Skeletal muscle satellite cell (primary cell): Measurements from ENCODE around the gene KCTD12.

ENCODE experiments used
- H3K27me3 ChIP-seq: 2 replicates; pipeline ENCODE4 v1.7.0; 2013; ENCODE audit warnings: low read length; ENCODE audit not compliant: control insufficient read depth, insufficient read depth
- H3K36me3 ChIP-seq: 2 replicates; pipeline ENCODE4 v1.7.0; 2013; ENCODE audit warnings: mild to moderate bottlenecking, control low read depth, low read length; ENCODE audit not compliant: insufficient read depth
- H3K4me1 ChIP-seq: 2 replicates; pipeline ENCODE4 v1.7.0; 2013; ENCODE audit warnings: low read length; ENCODE audit not compliant: control insufficient read depth, insufficient read depth
- H3K4me2 ChIP-seq: 2 replicates; pipeline ENCODE4 v1.7.0; 2013; ENCODE audit warnings: mild to moderate bottlenecking, low read length
- H3K4me3 ChIP-seq: 2 replicates; pipeline ENCODE4 v1.7.0; 2013; ENCODE audit warnings: low read length
- H3K9ac ChIP-seq: 2 replicates; pipeline ENCODE4 v1.7.0; 2013; ENCODE audit warnings: mild to moderate bottlenecking, low read depth, low read length, moderate library complexity
- H3K9me3 ChIP-seq: replicated peaks from 2 replicates; pipeline ENCODE4 v1.7.0; 2013; ENCODE audit warnings: mild to moderate bottlenecking, control low read depth, low read length

KCTD12 gene

DNA sequence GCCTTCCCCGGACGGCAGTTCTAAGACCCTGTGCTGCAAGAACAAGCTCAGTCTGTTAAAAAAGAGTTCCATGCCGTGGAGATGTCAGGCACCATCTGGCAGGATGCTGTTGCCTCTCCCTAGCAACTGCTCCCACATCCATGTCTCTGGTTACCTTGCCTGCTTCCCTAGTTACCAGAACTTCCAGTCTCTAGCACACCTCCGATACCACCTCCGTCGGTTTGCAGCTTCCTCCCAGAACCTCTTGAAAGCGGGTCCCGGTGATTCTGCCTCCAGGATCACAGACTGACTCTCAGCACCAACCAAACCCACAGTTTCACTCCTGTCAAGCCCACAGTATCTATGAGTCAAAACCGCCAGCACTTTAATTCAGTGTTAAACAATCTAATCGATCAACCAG is 55.4 kb downstream of the KCTD12 start:
- Histone ChIP-seq H3K27me3 (no peaks in the 10 kb centered on the region), H3K4me3 (no peak overlapping the region), H3K9ac (no peak overlapping the region), H3K4me1 (peaks cover 13% of the 10 kb centered on the region), H3K9me3 (no peaks in the 10 kb centered on the region), H3K36me3 (no peaks in the 10 kb centered on the region), H3K4me2 (no peak overlapping the region)
